ENCODE results near the gene EXOSC7.

EXOSC7 gene

DNA sequence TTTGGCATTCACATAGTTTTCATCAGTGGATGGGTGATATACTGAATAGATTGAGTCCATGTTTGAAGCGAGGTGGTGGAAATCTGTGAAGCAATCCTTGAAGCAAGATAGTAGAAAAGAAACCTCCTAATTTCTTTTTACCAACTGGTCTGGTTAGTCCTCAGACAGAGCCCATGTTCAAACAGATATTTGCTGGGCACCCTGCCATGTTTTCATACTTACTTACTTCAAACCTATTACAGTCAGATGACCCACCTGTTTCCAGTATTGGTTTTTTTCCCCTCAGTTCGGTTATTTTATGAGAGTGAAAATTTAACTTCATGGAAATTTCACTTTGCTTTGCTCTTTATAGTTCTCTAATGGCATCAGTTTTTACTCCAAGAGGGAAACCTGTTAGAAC lies 23.7 kb downstream of the EXOSC7 start:
- Histone ChIP-seq H3K4me3 (ENCODE audit: control insufficient read depth in 1 of 7, extremely low read depth in 1 of 7, insufficient read depth in 4 of 7, low read depth in 2 of 7, low read length in 6 of 7) (no peak overlapping the region), H3K27me3 (replicated peaks in 2 of 5; ENCODE audit: control insufficient read depth in 4 of 5, insufficient read depth in 5 of 5, low read length in 4 of 5) (no peaks in the 10 kb centered on the region), H3K27ac (ENCODE audit: insufficient read depth in 1 of 2, low read depth in 1 of 2, low read length in 2 of 2, poor library complexity in 1 of 2, severe bottlenecking in 2 of 2) (no peak overlapping the region), H3K36me3 (ENCODE audit: control insufficient read depth in 4 of 4, insufficient read depth in 4 of 4, low read length in 3 of 4) (peaks cover 23 to 78% (median 57%) of the 10 kb centered on the region in 4 experiments), H3K9me3 (ENCODE audit: control extremely low read depth in 1 of 5, control insufficient read depth in 4 of 5, insufficient read depth in 2 of 5, low read depth in 1 of 5, low read length in 4 of 5) (no peaks in the 10 kb centered on the region), H3K4me1 (ENCODE audit: control extremely low read depth in 1 of 4, control insufficient read depth in 4 of 4, insufficient read depth in 4 of 4, low read length in 3 of 4) (peaks cover 0 to 13% (median 5%) of the 10 kb centered on the region in 4 experiments)
- CTCF ChIA-PET, result interaction anchor here (1.0 to 4.0 kb wide), 2 partner anchors 13 to 33 kb away, joined by 3 to 24 read pairs; no protein-coding TSS in a partner anchor
- no CpG with 5 or more reads among the region's 2 CpGs for WGBS (ENCODE audit: insufficient coverage)
- no peak for DNase-seq
- POLR2A ChIA-PET, result no interaction called here

DNA sequence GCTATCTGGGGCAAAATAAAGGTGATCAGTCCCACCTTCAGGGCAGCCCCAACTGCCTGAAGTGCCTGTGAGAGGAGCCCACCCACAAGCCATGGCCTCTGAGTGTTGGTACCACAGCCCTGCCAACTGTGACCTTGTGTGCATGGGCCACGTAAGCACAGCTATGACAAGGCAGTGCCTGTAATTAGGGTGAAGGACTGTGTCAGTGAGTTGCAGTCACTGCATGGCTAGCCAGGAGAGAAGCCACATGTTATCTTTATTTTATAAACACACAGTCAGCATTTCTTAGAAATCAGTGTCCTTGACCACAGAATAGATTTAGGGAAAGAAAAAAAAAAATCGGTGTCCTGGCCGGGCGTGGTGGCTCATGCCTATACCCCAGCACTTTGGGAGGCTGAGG lies 24.8 kb downstream of the EXOSC7 start:
- no peak for DNase-seq
- no peak overlapping the region for H3K4me3 ChIP-seq (ENCODE audit: control insufficient read depth in 1 of 7, extremely low read depth in 1 of 7, insufficient read depth in 4 of 7, low read depth in 2 of 7, low read length in 6 of 7)
- WGBS (ENCODE audit: insufficient coverage), result 100% methylated on average over 3 of the region's 4 CpGs
- ChIA-PET POLR2A (no interaction called here), CTCF (interaction anchor here (1.0 to 4.0 kb wide), 3 partner anchors 10 to 34 kb away, joined by 3 to 24 read pairs (median 4); no protein-coding TSS in a partner anchor)
- no peak overlapping the region for H3K27ac ChIP-seq (ENCODE audit: insufficient read depth in 1 of 2, low read depth in 1 of 2, low read length in 2 of 2, poor library complexity in 1 of 2, severe bottlenecking in 2 of 2)
- H3K36me3 ChIP-seq (ENCODE audit: control insufficient read depth in 4 of 4, insufficient read depth in 4 of 4, low read length in 3 of 4), result peaks cover 26 to 83% (median 62%) of the 10 kb centered on the region in 4 experiments
- peaks cover 0 to 13% (median 6%) of the 10 kb centered on the region in 4 experiments for H3K4me1 ChIP-seq (ENCODE audit: control extremely low read depth in 1 of 4, control insufficient read depth in 4 of 4, insufficient read depth in 4 of 4, low read length in 3 of 4)
- no peaks in the 10 kb centered on the region for H3K27me3 ChIP-seq (replicated peaks in 2 of 5; ENCODE audit: control insufficient read depth in 4 of 5, insufficient read depth in 5 of 5, low read length in 4 of 5)
- peaks cover 0 to 5% (median 3%) of the 10 kb centered on the region in 5 experiments for H3K9me3 ChIP-seq (ENCODE audit: control extremely low read depth in 1 of 5, control insufficient read depth in 4 of 5, insufficient read depth in 2 of 5, low read depth in 1 of 5, low read length in 4 of 5)

GRCh38 chr3:45001738-45002137 lies 25.7 kb downstream of the EXOSC7 start:
- no peaks in the 10 kb centered on the region for H3K27me3 ChIP-seq (replicated peaks in 2 of 5; ENCODE audit: control insufficient read depth in 4 of 5, insufficient read depth in 5 of 5, low read length in 4 of 5)
- WGBS (ENCODE audit: insufficient coverage), result no CpG with 5 or more reads among the region's 3 CpGs
- peaks cover 26 to 75% (median 57%) of the 10 kb centered on the region in 4 experiments for H3K36me3 ChIP-seq (ENCODE audit: control insufficient read depth in 4 of 4, insufficient read depth in 4 of 4, low read length in 3 of 4)
- DNase-seq, result no peak
- POLR2A ChIA-PET, result interaction anchor here (0.8 to 2.0 kb wide), 2 partner anchors 10 to 11 kb away, joined by 3 to 5 read pairs; no protein-coding TSS in a partner anchor
- H3K4me3 ChIP-seq (ENCODE audit: control insufficient read depth in 1 of 7, extremely low read depth in 1 of 7, insufficient read depth in 4 of 7, low read depth in 2 of 7, low read length in 6 of 7), result no peak overlapping the region
- peaks cover 0 to 13% (median 6%) of the 10 kb centered on the region in 4 experiments for H3K4me1 ChIP-seq (ENCODE audit: control extremely low read depth in 1 of 4, control insufficient read depth in 4 of 4, insufficient read depth in 4 of 4, low read length in 3 of 4)
- peaks cover 0 to 5% (median 3%) of the 10 kb centered on the region in 5 experiments for H3K9me3 ChIP-seq (ENCODE audit: control extremely low read depth in 1 of 5, control insufficient read depth in 4 of 5, insufficient read depth in 2 of 5, low read depth in 1 of 5, low read length in 4 of 5)
- CTCF ChIA-PET, result interaction anchor here (1.1 to 4.0 kb wide), 3 partner anchors 11 to 16 kb away, joined by 4 to 24 read pairs (median 4); no protein-coding TSS in a partner anchor
- H3K27ac ChIP-seq (ENCODE audit: insufficient read depth in 1 of 2, low read depth in 1 of 2, low read length in 2 of 2, poor library complexity in 1 of 2, severe bottlenecking in 2 of 2), result no peak overlapping the region

DNA sequence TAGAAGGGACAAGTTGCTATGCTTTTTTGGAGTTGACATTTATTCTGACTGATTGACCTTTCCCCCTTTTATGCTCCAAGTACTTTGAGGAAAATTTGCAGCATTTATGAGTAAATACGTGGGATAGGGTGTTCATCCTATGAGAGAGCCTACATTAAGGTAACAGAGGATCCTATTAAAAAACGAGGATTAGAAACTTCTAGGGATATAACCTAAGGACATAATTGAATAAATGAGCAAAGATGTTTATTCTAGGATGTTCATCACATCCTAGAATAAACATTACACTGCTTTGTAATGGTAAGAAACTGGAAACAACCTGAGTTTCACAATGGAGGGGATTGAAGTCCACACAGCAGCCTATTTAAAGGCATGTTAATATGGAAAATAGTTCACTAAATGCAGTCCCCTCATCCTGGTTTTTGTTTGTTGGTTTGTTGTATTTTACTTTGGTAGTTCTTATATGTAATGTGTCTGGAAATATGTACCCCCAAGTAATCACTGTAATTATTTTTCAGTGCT lies 26.2 kb downstream of the EXOSC7 start:
- peaks cover 0 to 13% (median 6%) of the 10 kb centered on the region in 4 experiments for H3K4me1 ChIP-seq (ENCODE audit: control extremely low read depth in 1 of 4, control insufficient read depth in 4 of 4, insufficient read depth in 4 of 4, low read length in 3 of 4)
- H3K9me3 ChIP-seq (ENCODE audit: control extremely low read depth in 1 of 5, control insufficient read depth in 4 of 5, insufficient read depth in 2 of 5, low read depth in 1 of 5, low read length in 4 of 5), result peaks cover 0 to 5% (median 3%) of the 10 kb centered on the region in 5 experiments
- no peak overlapping the region for H3K4me3 ChIP-seq (ENCODE audit: control insufficient read depth in 1 of 7, extremely low read depth in 1 of 7, insufficient read depth in 4 of 7, low read depth in 2 of 7, low read length in 6 of 7)
- peaks cover 26 to 75% (median 56%) of the 10 kb centered on the region in 4 experiments for H3K36me3 ChIP-seq (ENCODE audit: control insufficient read depth in 4 of 4, insufficient read depth in 4 of 4, low read length in 3 of 4)
- H3K27ac ChIP-seq (ENCODE audit: insufficient read depth in 1 of 2, low read depth in 1 of 2, low read length in 2 of 2, poor library complexity in 1 of 2, severe bottlenecking in 2 of 2), result peak overlapping the region in 1 of 2 experiments; percentile 52
- H3K27me3 ChIP-seq (replicated peaks in 2 of 5; ENCODE audit: control insufficient read depth in 4 of 5, insufficient read depth in 5 of 5, low read length in 4 of 5), result no peaks in the 10 kb centered on the region
- DNase-seq, result no peak
- CTCF ChIA-PET, result interaction anchor here (1.0 to 4.0 kb wide), 4 partner anchors 10 to 39 kb away, joined by 3 to 24 read pairs (median 4); no protein-coding TSS in a partner anchor
- no CpG with 5 or more reads among the region's 2 CpGs for WGBS (ENCODE audit: insufficient coverage)
- POLR2A ChIA-PET, result interaction anchor here (0.6 to 2.0 kb wide), 3 partner anchors 10 to 35 kb away, joined by 3 to 5 read pairs (median 4); no protein-coding TSS in a partner anchor

DNA sequence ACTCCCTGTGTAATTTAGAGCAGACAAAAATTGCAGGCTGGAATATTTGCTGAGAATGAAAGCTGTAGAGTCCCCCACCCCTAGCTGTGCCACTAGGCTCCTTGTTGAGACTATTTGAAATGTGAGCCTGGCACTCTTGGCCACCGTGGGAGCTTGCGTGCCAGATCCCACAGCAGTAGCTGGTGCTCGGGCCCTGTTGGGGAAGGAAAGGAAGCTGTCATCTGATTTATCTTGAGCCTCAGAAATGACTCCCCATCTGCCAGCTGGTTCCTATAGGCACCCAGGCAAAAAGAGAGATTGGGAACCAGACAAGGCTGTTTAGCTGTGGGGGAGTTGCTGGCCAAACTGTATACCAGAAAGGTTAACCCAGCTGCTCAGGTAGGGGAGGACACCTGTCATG lies 26.7 kb downstream of the EXOSC7 start:
- ChIA-PET POLR2A (interaction anchor here (0.6 to 2.0 kb wide), 3 partner anchors 9 to 35 kb away, joined by 3 to 5 read pairs (median 4); no protein-coding TSS in a partner anchor), CTCF (interaction anchor here (1.0 to 4.0 kb wide), 6 partner anchors 9 to 38 kb away, joined by 3 to 24 read pairs (median 4); no protein-coding TSS in a partner anchor)
- Histone ChIP-seq H3K27ac (ENCODE audit: insufficient read depth in 1 of 2, low read depth in 1 of 2, low read length in 2 of 2, poor library complexity in 1 of 2, severe bottlenecking in 2 of 2) (peak overlapping the region in 1 of 2 experiments; percentile 52), H3K27me3 (replicated peaks in 2 of 5; ENCODE audit: control insufficient read depth in 4 of 5, insufficient read depth in 5 of 5, low read length in 4 of 5) (no peaks in the 10 kb centered on the region), H3K9me3 (ENCODE audit: control extremely low read depth in 1 of 5, control insufficient read depth in 4 of 5, insufficient read depth in 2 of 5, low read depth in 1 of 5, low read length in 4 of 5) (peaks cover 0 to 5% (median 3%) of the 10 kb centered on the region in 5 experiments), H3K4me1 (ENCODE audit: control extremely low read depth in 1 of 4, control insufficient read depth in 4 of 4, insufficient read depth in 4 of 4, low read length in 3 of 4) (peaks cover 0 to 13% (median 6%) of the 10 kb centered on the region in 4 experiments), H3K4me3 (ENCODE audit: control insufficient read depth in 1 of 7, extremely low read depth in 1 of 7, insufficient read depth in 4 of 7, low read depth in 2 of 7, low read length in 6 of 7) (no peak overlapping the region), H3K36me3 (ENCODE audit: control insufficient read depth in 4 of 4, insufficient read depth in 4 of 4, low read length in 3 of 4) (peaks cover 25 to 75% (median 55%) of the 10 kb centered on the region in 4 experiments)
- whole genome bisulfite sequencing (ENCODE audit: insufficient coverage), result 38% methylated on average over 3 of the region's 3 CpGs
- DNase-seq, result peak in 2 of 3 donors; percentile 32 to 52

GRCh38 chr3:45003406-45003805 lies 27.4 kb downstream of the EXOSC7 start:
- POLR2A ChIA-PET, result interaction anchor here (2.0 kb wide), 1 partner anchor 9 kb away, joined by 5 read pairs; no protein-coding TSS in a partner anchor
- peaks cover 26 to 77% (median 54%) of the 10 kb centered on the region in 4 experiments for H3K36me3 ChIP-seq (ENCODE audit: control insufficient read depth in 4 of 4, insufficient read depth in 4 of 4, low read length in 3 of 4)
- H3K27ac ChIP-seq (ENCODE audit: insufficient read depth in 1 of 2, low read depth in 1 of 2, low read length in 2 of 2, poor library complexity in 1 of 2, severe bottlenecking in 2 of 2), result no peak overlapping the region
- no peak for DNase-seq
- CTCF ChIA-PET, result interaction anchor here (1.2 to 4.0 kb wide), 4 partner anchors 8 to 38 kb away, joined by 4 to 24 read pairs (median 4); no protein-coding TSS in a partner anchor
- H3K9me3 ChIP-seq (ENCODE audit: control extremely low read depth in 1 of 5, control insufficient read depth in 4 of 5, insufficient read depth in 2 of 5, low read depth in 1 of 5, low read length in 4 of 5), result peaks cover 0 to 5% (median 3%) of the 10 kb centered on the region in 5 experiments
- no peak overlapping the region for H3K4me3 ChIP-seq (ENCODE audit: control insufficient read depth in 1 of 7, extremely low read depth in 1 of 7, insufficient read depth in 4 of 7, low read depth in 2 of 7, low read length in 6 of 7)
- peaks cover 0 to 13% (median 6%) of the 10 kb centered on the region in 4 experiments for H3K4me1 ChIP-seq (ENCODE audit: control extremely low read depth in 1 of 4, control insufficient read depth in 4 of 4, insufficient read depth in 4 of 4, low read length in 3 of 4)
- no peaks in the 10 kb centered on the region for H3K27me3 ChIP-seq (replicated peaks in 2 of 5; ENCODE audit: control insufficient read depth in 4 of 5, insufficient read depth in 5 of 5, low read length in 4 of 5)

Data from common myeloid progenitor, CD34-positive (primary cell).